HEK293T (cell line): ENCODE data around the gene PPT2.
"Not testable (repeated sequence)": the region's sequence is repeated elsewhere in the genome, so short reads cannot be mapped to it uniquely, and the experiment has no call there.

Experiments used
- CTCF ChIA-PET: fragments of 350-600 bp; formaldehyde crosslinking; extraction: SDS; loops from one replicate; lab custom pipeline; 2021; ENCODE audit warnings: antibody characterized with exemption, inconsistent platforms; lab: Yijun Ruan, JAX
- POLR2A ChIA-PET: fragments of 350-600 bp; formaldehyde crosslinking; extraction: SDS; loops from one replicate; lab custom pipeline; 2020; ENCODE audit warnings: antibody characterized with exemption, inconsistent platforms; lab: Yijun Ruan, JAX
- DNase-seq: peaks from one replicate; pipeline ENCODE4 v3.0.0; 2012; ENCODE audit warnings: mixed read lengths; ENCODE audit errors: extremely low spot score
- ARNT ChIP-seq: fragments of 450-650 bp; IDR thresholded peaks from 2 replicates; pipeline ENCODE4 v1.6.1; 2017; ENCODE audit warnings: mild to moderate bottlenecking
- BHLHE40 ChIP-seq: fragments of 450-650 bp; IDR thresholded peaks from 2 replicates; pipeline ENCODE4 v1.6.1; 2016; ENCODE audit warnings: mild to moderate bottlenecking, moderate library complexity, borderline replicate concordance
- CTBP1 ChIP-seq: fragments of 450-650 bp; IDR thresholded peaks from 2 replicates; pipeline ENCODE4 v1.6.1; 2016; ENCODE audit warnings: borderline replicate concordance
- ELF4 ChIP-seq: fragments of 450-650 bp; IDR thresholded peaks from 2 replicates; pipeline ENCODE4 v1.6.1; 2017; ENCODE audit warnings: antibody characterized with exemption
- FOXA1 ChIP-seq: fragments of 450-650 bp; IDR thresholded peaks from 2 replicates; pipeline ENCODE4 v1.6.1; 2016; ENCODE audit warnings: mild to moderate bottlenecking
- FOXK2 ChIP-seq: fragments of 450-650 bp; IDR thresholded peaks from 2 replicates; pipeline ENCODE4 v1.6.1; 2016; ENCODE audit warnings: mild to moderate bottlenecking
- FOXM1 ChIP-seq: fragments of 450-650 bp; IDR thresholded peaks from 2 replicates; pipeline ENCODE4 v1.6.1; 2017; ENCODE audit warnings: mild to moderate bottlenecking, borderline replicate concordance
- HDGF ChIP-seq: fragments of 450-650 bp; IDR thresholded peaks from 2 replicates; pipeline ENCODE4 v1.6.1; 2017; ENCODE audit warnings: antibody characterized with exemption, borderline replicate concordance
- L3MBTL2 ChIP-seq: fragments of 450-650 bp; conservative IDR thresholded peaks from 2 replicates; pipeline ENCODE4 v1.6.1; 2016; ENCODE audit warnings: mild to moderate bottlenecking
- LEF1 ChIP-seq: fragments of 450-650 bp; IDR thresholded peaks from 2 replicates; pipeline ENCODE4 v1.6.1; 2017; ENCODE audit warnings: mild to moderate bottlenecking, borderline replicate concordance
- NFRKB ChIP-seq: fragments of 450-650 bp; IDR thresholded peaks from 2 replicates; pipeline ENCODE4 v1.6.1; 2016; ENCODE audit warnings: mild to moderate bottlenecking, moderate library complexity
- SP1 ChIP-seq: fragments of 450-650 bp; IDR thresholded peaks from 2 replicates; pipeline ENCODE4 v1.6.1; 2017
- SUZ12 ChIP-seq: fragments of 450-650 bp; IDR thresholded peaks from 2 replicates; pipeline ENCODE4 v1.6.1; 2016; ENCODE audit warnings: mild to moderate bottlenecking
- TARDBP ChIP-seq: fragments of 450-650 bp; IDR thresholded peaks from 2 replicates; pipeline ENCODE4 v1.6.1; 2016
- ZNF384 ChIP-seq: fragments of 450-650 bp; IDR thresholded peaks from 2 replicates; pipeline ENCODE4 v1.6.1; 2016
- TF ChIP-seq, protein P1 (sequence below): fragments of 450-650 bp; IDR thresholded peaks from 2 replicates; pipeline ENCODE4 v1.6.1; 2016

The PPT2 gene

DNA sequence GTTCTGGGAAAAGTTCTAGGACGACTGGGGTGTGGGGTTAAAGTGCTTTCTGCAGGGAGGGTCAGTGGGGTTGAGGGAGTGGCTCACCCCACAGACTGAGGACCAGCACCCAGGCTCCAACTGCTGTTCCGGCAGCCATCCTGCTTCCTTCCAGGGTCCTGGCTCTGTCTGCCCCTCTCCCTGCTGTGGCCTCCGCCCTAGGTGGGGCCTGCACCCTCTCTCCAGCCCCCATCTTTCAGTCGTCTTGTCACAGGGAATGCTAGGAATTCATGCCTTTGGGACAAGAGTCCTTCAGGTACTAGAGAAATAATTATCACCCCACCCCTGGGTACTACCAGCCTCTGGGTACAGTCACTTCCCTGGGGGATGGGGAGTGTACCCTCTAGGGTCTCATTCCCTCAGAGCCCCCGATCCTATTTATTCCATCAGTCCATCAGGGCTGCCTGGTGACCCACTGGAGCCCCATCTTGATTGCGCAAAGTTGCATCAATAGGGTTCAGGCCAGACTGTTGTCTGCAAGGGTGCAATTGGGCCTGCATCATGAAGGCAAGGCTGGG is 30.2 kb downstream of the PPT2 start, which contains the start of gene AGER:
TSS of gene AGER (minus strand) at position 170 of the 557 bp plus-strand sequence. CDS start at position 139, 31 bp downstream.
- TF ChIP-seq SUZ12 (no peak), FOXK2 (no peak), ARNT (no peak), FOXA1 (no peak)
- ChIA-PET CTCF (no interaction called here), POLR2A (no interaction called here)
- DNase-seq = no peak

DNA sequence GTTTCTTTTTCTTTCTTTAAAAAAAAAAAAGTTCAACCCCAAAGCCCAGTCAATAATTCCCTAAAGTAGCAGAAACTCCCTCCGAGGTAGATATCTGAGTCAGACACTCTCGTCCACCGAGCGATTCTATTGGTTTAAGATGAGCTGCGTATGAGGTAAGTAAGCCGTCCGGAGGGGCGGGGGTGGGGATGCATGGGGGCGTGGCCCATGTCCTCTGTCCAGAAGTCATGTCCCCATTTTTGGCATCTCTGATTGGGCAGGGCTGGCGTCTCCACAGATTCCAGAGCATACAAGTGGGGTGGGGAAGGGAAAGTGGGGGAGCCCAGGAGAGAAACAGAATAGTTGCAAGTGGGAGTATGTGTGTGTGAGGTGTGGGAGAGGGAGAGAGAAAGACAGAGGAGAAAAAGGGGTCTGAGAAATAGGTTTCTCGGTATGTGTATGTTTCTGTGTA is 31.8 kb downstream of the PPT2 start:
- CTCF ChIA-PET = not testable (repeated sequence)
- POLR2A ChIA-PET = interaction anchor here (1.3 kb wide), 1 partner anchor 9 kb away, joined by 3 read pairs; the partner anchor contains the start of gene AGPAT1
- DNase-seq = peak; percentile 51

- DNase-seq, CTCF ChIA-PET: not testable (repeated sequence)
- POLR2A ChIA-PET = interaction anchor here (1.3 to 11.7 kb wide), 2 partner anchors 8 to 10 kb away, joined by 3 to 153 read pairs; partner anchors contain the start of genes AGPAT1 and RNF5
Observed at GRCh38 chr6:32186151-32186840, 32.4 kb downstream of the PPT2 start.

DNA sequence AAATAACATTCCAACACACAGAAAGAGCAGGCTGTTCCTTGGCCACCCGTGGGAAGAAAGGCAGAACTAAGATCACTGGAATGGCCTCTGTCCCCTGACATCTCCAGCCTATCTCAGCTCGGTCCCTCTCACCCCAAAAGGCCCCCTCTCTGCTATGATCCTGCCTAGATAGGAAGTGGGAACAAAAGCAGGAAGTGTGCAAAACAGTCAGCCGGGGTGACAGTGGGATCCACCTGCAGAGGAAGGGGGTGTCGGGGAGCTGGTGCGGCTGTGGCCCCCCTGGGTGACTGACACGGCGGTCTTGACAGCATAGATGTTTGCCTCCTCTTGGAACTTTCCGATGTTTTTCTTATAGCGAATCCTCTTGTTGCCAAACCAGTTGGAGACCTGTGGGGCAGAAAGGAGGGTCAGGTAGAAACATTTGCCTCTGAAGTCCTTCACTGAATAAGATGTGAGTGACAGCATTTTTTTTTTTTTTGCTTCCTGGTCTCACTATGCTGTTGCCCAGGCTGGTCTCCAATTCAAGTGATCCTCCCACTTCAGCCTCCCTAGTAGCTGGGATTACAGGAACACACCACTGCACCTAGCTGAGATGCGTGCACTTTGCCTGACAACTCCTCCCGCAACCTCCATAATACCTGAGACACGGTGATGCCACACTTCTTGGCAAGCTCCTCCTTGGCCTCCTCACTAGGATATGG is 33.2 kb downstream of the PPT2 start:
- no peak for DNase-seq
- CTCF ChIA-PET = no interaction called here
- POLR2A ChIA-PET = interaction anchor here (11.7 kb wide), 1 partner anchor 9 kb away, joined by 153 read pairs; the partner anchor contains the start of genes AGPAT1 and RNF5
- no peak for TF ChIP-seq ARNT

- POLR2A ChIA-PET = interaction anchor here (11.7 kb wide), 1 partner anchor 10 kb away, joined by 153 read pairs; the partner anchor contains the start of genes AGPAT1 and RNF5
- DNase-seq, CTCF ChIA-PET: not testable (repeated sequence)
Observed at GRCh38 chr6:32187725-32188380, 33.9 kb downstream of the PPT2 start.

GRCh38 chr6:32188381-32189068 is 34.6 kb downstream of the PPT2 start:
- no peak for DNase-seq
- TF ChIP-seq LEF1 (no peak), FOXA1 (no peak), ARNT (no peak), NFRKB (no peak), FOXM1 (no peak), ELF4 (no peak), HDGF (no peak), FOXK2 (no peak), L3MBTL2 (no peak), BHLHE40 (no peak), TARDBP (no peak), SUZ12 (no peak), CTBP1 (no peak), SP1 (no peak), ZNF384 (no peak)
- TF ChIP-seq, protein P1, sequence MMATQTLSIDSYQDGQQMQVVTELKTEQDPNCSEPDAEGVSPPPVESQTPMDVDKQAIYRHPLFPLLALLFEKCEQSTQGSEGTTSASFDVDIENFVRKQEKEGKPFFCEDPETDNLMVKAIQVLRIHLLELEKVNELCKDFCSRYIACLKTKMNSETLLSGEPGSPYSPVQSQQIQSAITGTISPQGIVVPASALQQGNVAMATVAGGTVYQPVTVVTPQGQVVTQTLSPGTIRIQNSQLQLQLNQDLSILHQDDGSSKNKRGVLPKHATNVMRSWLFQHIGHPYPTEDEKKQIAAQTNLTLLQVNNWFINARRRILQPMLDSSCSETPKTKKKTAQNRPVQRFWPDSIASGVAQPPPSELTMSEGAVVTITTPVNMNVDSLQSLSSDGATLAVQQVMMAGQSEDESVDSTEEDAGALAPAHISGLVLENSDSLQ = no peak
- CTCF ChIA-PET = interaction anchor here (0.6 kb wide), 1 partner anchor 90 kb away, joined by 4 read pairs; no protein-coding TSS in a partner anchor
- POLR2A ChIA-PET = interaction anchor here (11.7 kb wide), 1 partner anchor 10 kb away, joined by 153 read pairs; the partner anchor contains the start of genes AGPAT1 and RNF5

- DNase-seq = no peak
- TF ChIP-seq BHLHE40 (no peak), ARNT (no peak), FOXM1 (0 out of 2 replicates have a peak, but pooled peaks have one; percentile 45), ELF4 (no peak), FOXA1 (no peak)
- POLR2A ChIA-PET = interaction anchor here (11.7 kb wide), 1 partner anchor 11 kb away, joined by 153 read pairs; the partner anchor contains the start of genes AGPAT1 and RNF5
- CTCF ChIA-PET = interaction anchor here (0.6 kb wide), 1 partner anchor 91 kb away, joined by 4 read pairs; no protein-coding TSS in a partner anchor
Observed at GRCh38 chr6:32189069-32189741, 35.3 kb downstream of the PPT2 start.
